ENCODE results near the gene RBFOX1.

- TF ChIP-seq CTCF (conservative IDR thresholded peaks at IDR 0.05; ENCODE audit: low read depth, low read length) = no peak
- TF ChIP-seq EZH2 (IDR thresholded peaks at IDR 0.05; ENCODE audit: low read length, unreplicated experiment) = no peak
- TF ChIP-seq EZH2phosphoT487 (IDR thresholded peaks at IDR 0.05; ENCODE audit: borderline replicate concordance, low read length) = no peak
Observed at GRCh38 chr16:7456211-7456610, 123.6 kb downstream of the RBFOX1 start.

All from PC-3 (cell line).